Mesenchymal stem cell (in vitro differentiated cells and primary cell): ENCODE results near the gene DYNC1LI1.

Source experiments
- DNase-seq: peaks from one replicate; pipeline ENCODE4 v3.0.0-alpha.2; 2013
- H2AFZ ChIP-seq: one replicate; pipeline ENCODE4 v1.6.1; 2013; ENCODE audit warnings: low read depth, mild to moderate bottlenecking, control low read depth, inconsistent platforms, low read length, moderate library complexity
- H2AK5ac ChIP-seq: 2 replicates; pipeline ENCODE4 v1.6.1; 2013; ENCODE audit warnings: low read length, moderate library complexity, mild to moderate bottlenecking, inconsistent platforms; ENCODE audit not compliant: severe bottlenecking
- H2BK120ac ChIP-seq: one replicate; pipeline ENCODE4 v1.6.1; 2013; ENCODE audit warnings: low read depth, mild to moderate bottlenecking, inconsistent platforms, low read length, moderate library complexity
- H2BK12ac ChIP-seq, 2 experiments: one replicate each; pipeline ENCODE4 v1.6.1; 2013; ENCODE audit warnings: inconsistent platforms in 2 of 2, low read length in 2 of 2, mild to moderate bottlenecking in 2 of 2, moderate library complexity in 2 of 2, control low read depth in 1 of 2
- H2BK15ac ChIP-seq: one replicate; pipeline ENCODE4 v1.6.1; 2013; ENCODE audit warnings: mild to moderate bottlenecking, low read depth, inconsistent platforms; ENCODE audit not compliant: poor library complexity, severe bottlenecking
- H2BK5ac ChIP-seq: 2 replicates; pipeline ENCODE4 v1.6.1; 2013; ENCODE audit warnings: low read depth, mild to moderate bottlenecking, low read length, control low read depth, inconsistent platforms; ENCODE audit not compliant: poor library complexity, severe bottlenecking
- H3K14ac ChIP-seq, 2 experiments: one replicate each; pipeline ENCODE4 v1.6.1; 2013; ENCODE audit warnings: inconsistent platforms in 2 of 2, low read length in 2 of 2, control low read depth in 1 of 2, mild to moderate bottlenecking in 1 of 2, moderate library complexity in 1 of 2
- H3K18ac ChIP-seq, 2 experiments: one replicate each; pipeline ENCODE4 v1.6.1; 2013; ENCODE audit warnings: inconsistent platforms in 2 of 2, low read length in 2 of 2, control low read depth in 1 of 2, low read depth in 1 of 2, mild to moderate bottlenecking in 1 of 2
- H3K23ac ChIP-seq, 2 experiments: one replicate each; pipeline ENCODE4 v1.6.1; 2013; ENCODE audit warnings: inconsistent platforms in 2 of 2, low read length in 2 of 2, mild to moderate bottlenecking in 2 of 2, moderate library complexity in 2 of 2, control low read depth in 1 of 2
- H3K27ac ChIP-seq: 2 replicates; pipeline ENCODE4 v1.5.1; 2013; ENCODE audit warnings: mild to moderate bottlenecking, moderate library complexity, low read length, control low read depth, inconsistent platforms; ENCODE audit not compliant: poor library complexity, severe bottlenecking
- H3K27me3 ChIP-seq, 2 experiments: 2 replicates each; pipeline versions ENCODE4 v1.6.1 to v1.7.0; 2013; ENCODE audit warnings: low read length in 2 of 2, mild to moderate bottlenecking in 2 of 2, moderate library complexity in 2 of 2, control low read depth in 1 of 2, inconsistent platforms in 1 of 2; ENCODE audit not compliant: control insufficient read depth in 1 of 2, insufficient read depth in 1 of 2
- H3K36me3 ChIP-seq, 2 experiments: 2 replicates each; pipeline versions ENCODE4 v1.6.1 to v1.7.0; 2013; ENCODE audit warnings: low read length in 2 of 2, control low read depth in 1 of 2, inconsistent platforms in 1 of 2, low read depth in 1 of 2, mild to moderate bottlenecking in 1 of 2; ENCODE audit not compliant: insufficient read depth in 2 of 2, control insufficient read depth in 1 of 2
- H3K4ac ChIP-seq, 2 experiments: one replicate each; pipeline ENCODE4 v1.6.1; 2013; ENCODE audit warnings: inconsistent platforms in 2 of 2, low read length in 2 of 2, mild to moderate bottlenecking in 2 of 2, moderate library complexity in 2 of 2, control low read depth in 1 of 2, low read depth in 1 of 2
- H3K4me1 ChIP-seq: 2 replicates; pipeline ENCODE4 v1.6.1; 2013; ENCODE audit warnings: low read depth, low read length, control low read depth; ENCODE audit not compliant: control insufficient read depth, insufficient read depth
- H3K4me2 ChIP-seq: 2 replicates; pipeline ENCODE4 v1.6.1; 2013; ENCODE audit warnings: low read length, mild to moderate bottlenecking, inconsistent platforms; ENCODE audit not compliant: poor library complexity, severe bottlenecking
- H3K4me3 ChIP-seq, 2 experiments: 2 replicates each; pipeline versions ENCODE4 v1.5.1 to v1.7.0; 2013; ENCODE audit warnings: low read length in 2 of 2, mild to moderate bottlenecking in 2 of 2, control low read depth in 1 of 2, low read depth in 1 of 2; ENCODE audit not compliant: insufficient read depth in 1 of 2
- H3K79me1 ChIP-seq: replicated peaks from 2 replicates; pipeline ENCODE4 v1.6.1; 2013; ENCODE audit warnings: mild to moderate bottlenecking, control low read depth, low read length, inconsistent platforms; ENCODE audit not compliant: poor library complexity, severe bottlenecking
- H3K9ac ChIP-seq: 2 replicates; pipeline ENCODE4 v1.7.0; 2013; ENCODE audit warnings: mild to moderate bottlenecking, low read length, moderate library complexity
- H3K9me3 ChIP-seq: 2 replicates; pipeline ENCODE4 v1.7.0; 2013; ENCODE audit warnings: mild to moderate bottlenecking, low read length; ENCODE audit not compliant: control insufficient read depth
- H4K8ac ChIP-seq: one replicate; pipeline ENCODE4 v1.6.1; 2013; ENCODE audit warnings: inconsistent platforms, mild to moderate bottlenecking, low read length, moderate library complexity
- H4K91ac ChIP-seq: one replicate; pipeline ENCODE4 v1.6.1; 2013; ENCODE audit warnings: mild to moderate bottlenecking, low read length, inconsistent platforms
- WGBS: methylation state at CpG from one replicate; pipeline ENCODE4 v1.1.7; 2013; ENCODE audit warnings: mixed read lengths; 5-methylcytosine and 5-hydroxymethylcytosine counted together

Gene DYNC1LI1

DNA sequence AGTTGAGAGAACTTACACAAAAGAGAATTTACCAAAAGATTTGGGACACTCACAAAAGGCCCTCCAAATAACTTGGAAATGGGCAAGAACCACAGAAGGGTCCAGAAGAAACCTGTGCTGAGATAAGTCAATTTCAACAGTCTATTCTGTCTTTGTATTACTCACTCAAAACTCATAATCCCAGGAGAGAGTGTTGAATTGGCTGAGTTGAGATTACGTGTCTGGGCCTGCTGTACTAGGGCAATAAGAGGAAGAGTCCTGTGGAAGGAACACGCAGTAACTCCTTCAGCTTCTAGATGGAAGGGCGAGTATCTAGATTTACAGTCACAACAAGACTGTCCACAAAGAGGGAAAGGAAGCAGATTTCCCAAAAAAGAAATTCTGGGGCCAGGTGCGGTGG, 42.5 kb upstream of the DYNC1LI1 start:
- Histone ChIP-seq H4K91ac (no peak overlapping the region), H3K4me2 (no peak overlapping the region), H3K36me3 (no peaks in the 10 kb centered on the region), H3K9ac (no peak overlapping the region), H2AK5ac (no peak overlapping the region), H2BK120ac (no peak overlapping the region), H3K18ac (no peak overlapping the region), H3K4me1 (no peaks in the 10 kb centered on the region), H3K27me3 (no peaks in the 10 kb centered on the region), H2BK15ac (no peak overlapping the region), H3K9me3 (no peaks in the 10 kb centered on the region), H3K14ac (no peak overlapping the region), H4K8ac (no peak overlapping the region), H2AFZ (no peak overlapping the region), H3K4me3 (no peak overlapping the region), H3K79me1 (no peaks in the 10 kb centered on the region), H3K23ac (no peak overlapping the region), H2BK5ac (no peak overlapping the region), H3K27ac (no peak overlapping the region), H3K4ac (no peak overlapping the region), H2BK12ac (no peak overlapping the region)
- WGBS, result 91% methylated on average over 4 of the region's 4 CpGs
- DNase-seq, result no peak

DNA sequence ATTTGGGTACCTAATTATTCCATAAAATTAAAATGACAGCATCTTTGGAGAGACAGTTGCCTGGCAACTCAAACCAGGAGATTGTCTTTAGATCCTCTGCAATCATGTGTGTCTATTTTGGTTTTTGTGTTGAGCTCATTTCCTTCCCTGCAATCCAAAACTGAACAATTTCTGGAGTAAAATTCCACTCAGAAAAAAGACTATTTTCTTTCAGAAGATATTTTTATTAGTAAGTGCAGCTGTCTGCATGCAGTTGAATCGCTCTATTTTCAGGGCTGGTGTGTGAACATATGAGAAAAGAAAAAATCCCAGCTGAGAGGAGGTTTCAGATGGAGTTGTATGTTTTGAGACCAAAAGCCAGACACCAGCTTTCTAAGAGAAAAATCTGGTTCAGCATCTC, 41.9 kb upstream of the DYNC1LI1 start:
- Histone ChIP-seq H2BK120ac (no peak overlapping the region), H2BK15ac (no peak overlapping the region), H4K91ac (no peak overlapping the region), H2BK12ac (no peak overlapping the region), H3K4me2 (no peak overlapping the region), H3K9ac (no peak overlapping the region), H3K4me3 (no peak overlapping the region), H3K4ac (no peak overlapping the region), H3K23ac (no peak overlapping the region), H3K4me1 (no peaks in the 10 kb centered on the region), H3K14ac (no peak overlapping the region), H2BK5ac (no peak overlapping the region), H3K36me3 (no peaks in the 10 kb centered on the region), H3K9me3 (no peaks in the 10 kb centered on the region), H3K18ac (no peak overlapping the region), H4K8ac (no peak overlapping the region), H3K27me3 (no peaks in the 10 kb centered on the region), H3K27ac (no peak overlapping the region), H2AK5ac (no peak overlapping the region), H2AFZ (no peak overlapping the region), H3K79me1 (no peaks in the 10 kb centered on the region)
- DNase-seq, result no peak
- 100% methylated on average over 1 of the region's 1 CpG for WGBS

GRCh38 chr3:32607522-32607921, 36.9 kb upstream of the DYNC1LI1 start:
- H3K18ac ChIP-seq, result no peak overlapping the region
- no peak overlapping the region for H2BK5ac ChIP-seq
- no peak overlapping the region for H3K9ac ChIP-seq
- no peaks in the 10 kb centered on the region for H3K9me3 ChIP-seq
- no peaks in the 10 kb centered on the region for H3K36me3 ChIP-seq
- WGBS, result 70% methylated on average over 1 of the region's 2 CpGs
- H3K4me2 ChIP-seq, result no peak overlapping the region
- no peak for DNase-seq
- no peak overlapping the region for H2BK12ac ChIP-seq
- no peak overlapping the region for H2BK120ac ChIP-seq
- no peak overlapping the region for H3K4me3 ChIP-seq
- H4K8ac ChIP-seq, result no peak overlapping the region
- H3K23ac ChIP-seq, result no peak overlapping the region
- H2BK15ac ChIP-seq, result no peak overlapping the region
- H2AFZ ChIP-seq, result no peak overlapping the region
- H3K4ac ChIP-seq, result no peak overlapping the region
- H4K91ac ChIP-seq, result no peak overlapping the region
- peaks cover 4 to 8% of the 10 kb centered on the region in 2 experiments for H3K27me3 ChIP-seq
- no peak overlapping the region for H2AK5ac ChIP-seq
- H3K4me1 ChIP-seq, result no peaks in the 10 kb centered on the region
- no peaks in the 10 kb centered on the region for H3K79me1 ChIP-seq
- H3K14ac ChIP-seq, result no peak overlapping the region
- H3K27ac ChIP-seq, result no peak overlapping the region

DNA sequence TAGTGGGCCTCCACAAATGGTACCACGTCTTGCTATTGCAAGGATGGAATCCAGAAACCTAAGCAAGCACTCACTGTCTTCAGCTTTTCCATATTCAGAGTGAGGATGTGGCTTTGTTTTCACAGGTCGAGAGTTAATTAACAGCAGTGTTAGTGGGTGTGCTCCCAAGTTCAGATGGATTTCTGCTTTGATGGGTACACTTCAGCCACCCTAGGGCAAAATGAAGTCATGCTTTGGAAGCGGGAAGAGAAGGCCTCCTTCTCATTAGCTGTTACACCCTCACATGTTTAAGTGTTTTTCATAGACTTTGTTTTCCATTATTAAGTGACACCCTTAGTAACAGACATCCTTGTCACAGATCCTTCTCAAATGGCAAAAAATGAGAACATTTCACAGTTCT, 36.3 kb upstream of the DYNC1LI1 start:
- no peak overlapping the region for H2AFZ ChIP-seq
- no peaks in the 10 kb centered on the region for H3K36me3 ChIP-seq
- no peak overlapping the region for H3K27ac ChIP-seq
- no peak overlapping the region for H2BK5ac ChIP-seq
- no peak overlapping the region for H2AK5ac ChIP-seq
- no peak overlapping the region for H3K4me2 ChIP-seq
- no peak overlapping the region for H3K14ac ChIP-seq
- no peak overlapping the region for H3K9ac ChIP-seq
- DNase-seq, result no peak
- no peak overlapping the region for H2BK120ac ChIP-seq
- H4K91ac ChIP-seq, result no peak overlapping the region
- H3K9me3 ChIP-seq, result no peaks in the 10 kb centered on the region
- peaks cover 10 to 13% of the 10 kb centered on the region in 2 experiments for H3K27me3 ChIP-seq
- H3K18ac ChIP-seq, result no peak overlapping the region
- H2BK12ac ChIP-seq, result no peak overlapping the region
- H3K79me1 ChIP-seq, result no peaks in the 10 kb centered on the region
- WGBS, result 79% methylated on average over 3 of the region's 3 CpGs
- H2BK15ac ChIP-seq, result no peak overlapping the region
- H4K8ac ChIP-seq, result no peak overlapping the region
- H3K23ac ChIP-seq, result no peak overlapping the region
- H3K4me1 ChIP-seq, result no peaks in the 10 kb centered on the region
- no peak overlapping the region for H3K4ac ChIP-seq
- H3K4me3 ChIP-seq, result no peak overlapping the region
